RWPE2 (cell line): ENCODE data around the gene SRSF4.

Experiments
- ATAC-seq: fragments of 200-7000 bp; cut with Tn5 transposase; 3 replicates; pipeline ENCODE4 v1.9.1; 2021; ENCODE audit warnings: low read depth
- DNase-seq: peaks from one replicate; pipeline ENCODE4 v3.0.0-alpha.2; 2020; ENCODE audit warnings: low spot score
- H3K27ac ChIP-seq: fragments of 450-650 bp; 2 replicates; pipeline ENCODE4 v1.5.1; 2017; ENCODE audit warnings: mild to moderate bottlenecking; ENCODE audit not compliant: poor library complexity, severe bottlenecking
- H3K27me3 ChIP-seq: fragments of 250-450 bp; sonication (Bioruptor Pico); 2 replicates; pipeline ENCODE4 v1.5.1; 2021; ENCODE audit warnings: mild to moderate bottlenecking, moderate library complexity; ENCODE audit not compliant: insufficient read depth, poor library complexity, severe bottlenecking
- H3K36me3 ChIP-seq: fragments of 250-450 bp; sonication (Bioruptor Pico); 2 replicates; pipeline ENCODE4 v1.5.1; 2020; ENCODE audit warnings: low read depth, mild to moderate bottlenecking, moderate library complexity
- H3K4me1 ChIP-seq: fragments of 250-450 bp; sonication (Bioruptor Pico); 2 replicates; pipeline ENCODE4 v1.5.1; 2021; ENCODE audit warnings: mild to moderate bottlenecking, moderate library complexity; ENCODE audit not compliant: insufficient read depth, poor library complexity, severe bottlenecking
- H3K4me3 ChIP-seq: fragments of 250-450 bp; sonication (Bioruptor Pico); 2 replicates; pipeline ENCODE4 v1.5.1; 2021; ENCODE audit warnings: mild to moderate bottlenecking, moderate library complexity; ENCODE audit not compliant: severe bottlenecking
- H3K9me3 ChIP-seq: fragments of 250-450 bp; sonication (Bioruptor Pico); 2 replicates; pipeline ENCODE4 v1.5.1; 2021; ENCODE audit warnings: mild to moderate bottlenecking, moderate library complexity; ENCODE audit not compliant: severe bottlenecking
- TF ChIP-seq, protein P1 (sequence below): fragments of 450-650 bp; IDR thresholded peaks from one replicate; pipeline ENCODE4 v1.5.1; 2017; ENCODE audit warnings: mild to moderate bottlenecking, moderate library complexity; ENCODE audit not compliant: poor library complexity, severe bottlenecking

Gene SRSF4

DNA sequence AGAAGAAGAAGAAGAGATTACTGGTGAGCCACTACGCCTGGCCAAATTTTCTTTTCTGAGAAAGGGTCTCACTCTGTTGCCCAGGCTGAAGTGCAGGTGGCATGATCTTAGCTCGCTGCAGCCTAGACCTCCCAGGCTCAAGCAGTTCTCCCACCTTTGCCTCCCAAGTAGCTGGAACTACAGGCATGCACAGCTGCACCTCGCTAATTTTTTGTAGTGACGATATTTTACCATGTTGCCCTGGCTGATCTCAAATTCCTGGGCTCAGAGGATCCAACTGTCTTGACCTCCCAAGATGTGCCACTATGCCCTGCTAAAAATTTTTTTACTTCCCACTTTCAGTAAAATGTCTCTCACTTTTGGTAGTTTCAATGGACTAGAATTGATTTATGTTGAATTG lies 82.4 kb downstream of the SRSF4 start:
- ATAC-seq (no peak), DNase-seq (no peak)
- H3K4me1 ChIP-seq = peaks cover 10% of the 10 kb centered on the region
- peaks cover 3% of the 10 kb centered on the region; the same call in 1 of the 2 replicates for H3K36me3 ChIP-seq
- H3K27me3 ChIP-seq = no peaks in the 10 kb centered on the region
- H3K9me3 ChIP-seq = no peaks in the 10 kb centered on the region
- H3K27ac ChIP-seq = no peak overlapping the region
- TF ChIP-seq, protein P1, sequence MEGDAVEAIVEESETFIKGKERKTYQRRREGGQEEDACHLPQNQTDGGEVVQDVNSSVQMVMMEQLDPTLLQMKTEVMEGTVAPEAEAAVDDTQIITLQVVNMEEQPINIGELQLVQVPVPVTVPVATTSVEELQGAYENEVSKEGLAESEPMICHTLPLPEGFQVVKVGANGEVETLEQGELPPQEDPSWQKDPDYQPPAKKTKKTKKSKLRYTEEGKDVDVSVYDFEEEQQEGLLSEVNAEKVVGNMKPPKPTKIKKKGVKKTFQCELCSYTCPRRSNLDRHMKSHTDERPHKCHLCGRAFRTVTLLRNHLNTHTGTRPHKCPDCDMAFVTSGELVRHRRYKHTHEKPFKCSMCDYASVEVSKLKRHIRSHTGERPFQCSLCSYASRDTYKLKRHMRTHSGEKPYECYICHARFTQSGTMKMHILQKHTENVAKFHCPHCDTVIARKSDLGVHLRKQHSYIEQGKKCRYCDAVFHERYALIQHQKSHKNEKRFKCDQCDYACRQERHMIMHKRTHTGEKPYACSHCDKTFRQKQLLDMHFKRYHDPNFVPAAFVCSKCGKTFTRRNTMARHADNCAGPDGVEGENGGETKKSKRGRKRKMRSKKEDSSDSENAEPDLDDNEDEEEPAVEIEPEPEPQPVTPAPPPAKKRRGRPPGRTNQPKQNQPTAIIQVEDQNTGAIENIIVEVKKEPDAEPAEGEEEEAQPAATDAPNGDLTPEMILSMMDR = no peak
- no peak overlapping the region for H3K4me3 ChIP-seq
